Epithelial cell of proximal tubule (primary cell): ENCODE measurements around the gene APOL6. TPM values are rescaled to one million over a fixed set of nuclear protein-coding genes. Genes with fewer than 3 reads are reported as not detected.
A peak's percentile ranks its signal among the peaks of the same experiment; 100 is the strongest.

ENCODE experiments used
- DNase-seq: peaks from one replicate; pipeline ENCODE4 v3.0.0-alpha.2; 2011; ENCODE audit warnings: low read depth
- H3K4me3 ChIP-seq: 2 replicates; pipeline ENCODE4 v1.5.1; 2011; ENCODE audit warnings: low read depth, mild to moderate bottlenecking, low read length
- CTCF ChIP-seq: conservative IDR thresholded peaks from 2 replicates; pipeline ENCODE4 v1.5.1; 2012; ENCODE audit warnings: low read depth, mild to moderate bottlenecking, low read length
- total RNA-seq: library from RNA; depleted of rRNA; stranded (reverse); fragments of >200 nt; gene quantifications from 2 replicates; pipeline ENCODE4 v1.2.3, GENCODE V29; 2015

APOL6 gene
- total RNA-seq, 1 donor from 2014 or later: 6.5 TPM

- no peak for DNase-seq
- no peak for TF ChIP-seq CTCF
- no peak overlapping the region for H3K4me3 ChIP-seq
Measured at GRCh38 chr22:35637254-35637653, 11.0 kb upstream of the APOL6 start.

- H3K4me3 ChIP-seq: no peak overlapping the region
- DNase-seq: no peak
- no peak for TF ChIP-seq CTCF
Measured at GRCh38 chr22:35638001-35638400, 10.2 kb upstream of the APOL6 start.

- TF ChIP-seq CTCF: no peak
- H3K4me3 ChIP-seq: no peak overlapping the region
- no peak for DNase-seq
Measured at GRCh38 chr22:35638410-35638809, 9.8 kb upstream of the APOL6 start.

- H3K4me3 ChIP-seq: no peak overlapping the region
- no peak for DNase-seq
- no peak for TF ChIP-seq CTCF
Measured at GRCh38 chr22:35641494-35642120, 6.6 kb upstream of the APOL6 start.

- TF ChIP-seq CTCF: peak; percentile 3
- no peak for DNase-seq
Measured at GRCh38 chr22:35642305-35642741, 5.9 kb upstream of the APOL6 start.

GRCh38 chr22:35643991-35644390 is 4.3 kb upstream of the APOL6 start:
- H3K4me3 ChIP-seq: no peak overlapping the region
- no peak for DNase-seq
- no peak for TF ChIP-seq CTCF

More at GRCh38 chr22:35642305-35642741, 5.9 kb upstream of the APOL6 start:
- H3K4me3 ChIP-seq: no peak overlapping the region

- no peak for DNase-seq
- H3K4me3 ChIP-seq: no peak overlapping the region
- no peak for TF ChIP-seq CTCF
Measured at GRCh38 chr22:35645646-35646045, 2.6 kb upstream of the APOL6 start.
